Esophagus muscularis mucosa (tissue), 4 donors: Measurements from ENCODE around the gene LANCL1. TPM values are rescaled to one million over a fixed set of nuclear protein-coding genes. Genes with fewer than 3 reads are reported as not detected.

ENCODE experiments used
- DNase-seq: peaks from one replicate; pipeline ENCODE4 v3.0.0-alpha.2; 2017; ENCODE audit errors: extremely low spot score
- H3K27ac ChIP-seq, 4 donors: fragments of 200-600 bp; sonication (generic); replicated peaks in 1 of 4; 1 replicate in 3 of 4; 2 replicates in 1 of 4; pipeline ENCODE4 v1.5.1; 2016 to 2019; ENCODE audit warnings: mild to moderate bottlenecking in 1 of 4
- H3K27me3 ChIP-seq, 4 donors: fragments of 200-600 bp; sonication (generic); one replicate each; pipeline versions ENCODE4 v1.5.1 to v1.6.0; 2016 to 2019
- H3K36me3 ChIP-seq, 4 donors: fragments of 200-600 bp; sonication (generic); one replicate each; pipeline ENCODE4 v1.5.1; 2016 to 2019
- H3K4me1 ChIP-seq, 4 donors: fragments of 200-600 bp; sonication (generic); one replicate each; pipeline ENCODE4 v1.5.1; 2016 to 2019
- H3K4me3 ChIP-seq, 4 donors: fragments of 200-600 bp; sonication (generic); 1 replicate in 2 of 4; 2 replicates in 2 of 4; pipeline ENCODE4 v1.5.1; 2016 to 2019; ENCODE audit warnings: mild to moderate bottlenecking in 4 of 4, moderate library complexity in 1 of 4
- H3K9me3 ChIP-seq, 4 donors: fragments of 200-600 bp; sonication (generic); 1 replicate in 3 of 4; 2 replicates in 1 of 4; pipeline ENCODE4 v1.5.1; 2016 to 2019
- CTCF ChIP-seq, 3 experiments: fragments of 200-600 bp in 2 of 3; fragments of 450-650 bp in 1 of 3; sonication (generic) in 2 of 3; IDR thresholded peaks; one replicate each; pipeline ENCODE4 v1.5.1; 2017 to 2019; ENCODE audit warnings: antibody characterized with exemption in 3 of 3, mild to moderate bottlenecking in 2 of 3, moderate library complexity in 1 of 3
- EP300 ChIP-seq: sonication (generic); formaldehyde crosslinking; IDR thresholded peaks from one replicate; pipeline ENCODE4 v1.6.1; 2017; ENCODE audit warnings: antibody characterized with exemption
- POLR2A ChIP-seq: fragments of 450-650 bp; IDR thresholded peaks from one replicate; pipeline ENCODE4 v1.6.1; 2017; ENCODE audit warnings: antibody characterized with exemption, moderate library complexity, mild to moderate bottlenecking, low read depth
- POLR2AphosphoS5 ChIP-seq, 2 donors: sonication (generic); formaldehyde crosslinking; IDR thresholded peaks; one replicate each; pipeline ENCODE4 v1.6.1; 2017; ENCODE audit warnings: antibody characterized with exemption in 2 of 2
- WGBS: methylation state at CpG from one replicate; pipeline ENCODE4 v1.1.5; 2018; 5-methylcytosine and 5-hydroxymethylcytosine counted together
- intact Hi-C: fragments of 100-400 bp; cut with DNase I; formaldehyde crosslinking; loops from one replicate; pipeline ENCODE4 v1.15.1; 2023
- total RNA-seq, 4 donors: library from RNA; depleted of rRNA; stranded (reverse); fragments of >200 nt; gene quantifications; one replicate each; pipeline versions ENCODE4 v1.1.0 to v1.2.1, GENCODE V29; 2016

The LANCL1 gene
- total RNA-seq, 4 donors from 2014 or later: 27.4 to 29.9 (median 27.8) TPM

- no peaks in the 10 kb centered on the region for H3K36me3 ChIP-seq
- no peaks in the 10 kb centered on the region for H3K9me3 ChIP-seq
- H3K4me1 ChIP-seq: no peaks in the 10 kb centered on the region
- no peak overlapping the region for H3K4me3 ChIP-seq
- DNase-seq: no peak
- H3K27me3 ChIP-seq: no peaks in the 10 kb centered on the region
- no peak overlapping the region for H3K27ac ChIP-seq
- intact Hi-C loops: no loop called here
- TF ChIP-seq POLR2A (no peak), CTCF (IDR thresholded peaks at IDR 0.05) (no peak), EP300 (no peak), POLR2AphosphoS5 (IDR thresholded peaks at IDR 0.05) (no peak)
- WGBS: 71% methylated on average over 4 of the region's 4 CpGs
These were observed 84.1 kb downstream of the LANCL1 start for GRCh38 chr2:210392469-210392881.

- no peak overlapping the region for H3K4me3 ChIP-seq
- no peaks in the 10 kb centered on the region for H3K27me3 ChIP-seq
- TF ChIP-seq POLR2AphosphoS5 (IDR thresholded peaks at IDR 0.05) (no peak), EP300 (no peak), POLR2A (no peak), CTCF (IDR thresholded peaks at IDR 0.05) (no peak)
- H3K4me1 ChIP-seq: no peaks in the 10 kb centered on the region
- H3K27ac ChIP-seq: no peak overlapping the region
- no peak for DNase-seq
- intact Hi-C loops: no loop called here
- no peaks in the 10 kb centered on the region for H3K36me3 ChIP-seq
- 78% methylated on average over 3 of the region's 3 CpGs for WGBS
- no peaks in the 10 kb centered on the region for H3K9me3 ChIP-seq
These were observed 86.7 kb downstream of the LANCL1 start for GRCh38 chr2:210389856-210390255.

- Histone ChIP-seq H3K36me3 (no peaks in the 10 kb centered on the region), H3K9me3 (no peaks in the 10 kb centered on the region), H3K4me3 (no peak overlapping the region), H3K4me1 (no peaks in the 10 kb centered on the region), H3K27me3 (no peaks in the 10 kb centered on the region), H3K27ac (no peak overlapping the region)
- no peak for DNase-seq
- intact Hi-C loops: no loop called here
- TF ChIP-seq POLR2A: no peak
- TF ChIP-seq POLR2AphosphoS5 (IDR thresholded peaks at IDR 0.05): no peak
- TF ChIP-seq EP300: no peak
- TF ChIP-seq CTCF (IDR thresholded peaks at IDR 0.05): no peak
These were observed 88.4 kb downstream of the LANCL1 start for GRCh38 chr2:210388148-210388547.

GRCh38 chr2:210387074-210387473 lies 89.5 kb downstream of the LANCL1 start:
- Histone ChIP-seq H3K36me3 (no peaks in the 10 kb centered on the region), H3K27ac (no peak overlapping the region), H3K4me1 (no peaks in the 10 kb centered on the region), H3K9me3 (no peaks in the 10 kb centered on the region), H3K27me3 (peaks cover 0 to 2% (median 0%) of the 10 kb centered on the region in 4 donors), H3K4me3 (no peak overlapping the region)
- DNase-seq: no peak
- intact Hi-C loops: no loop called here
- 43% methylated on average over 1 of the region's 1 CpG for WGBS
- TF ChIP-seq EP300 (no peak), POLR2AphosphoS5 (IDR thresholded peaks at IDR 0.05) (no peak), CTCF (IDR thresholded peaks at IDR 0.05) (no peak), POLR2A (no peak)

Other genes with a start within 250 kb of the LANCL1 start
- gene MYL1, start 161.6 kb downstream of the LANCL1 start, total RNA-seq: not detected
- gene CPS1, start 79.8 kb upstream of the LANCL1 start, total RNA-seq: 1 to 10 TPM; 1.0 to 2.4 (median 1.6) TPM